ENCODE measurements around the gene COMTD1.
"Not testable (repeated sequence)": the region's sequence is repeated elsewhere in the genome, so short reads cannot be mapped to it uniquely, and the experiment has no call there.

COMTD1 gene

DNA sequence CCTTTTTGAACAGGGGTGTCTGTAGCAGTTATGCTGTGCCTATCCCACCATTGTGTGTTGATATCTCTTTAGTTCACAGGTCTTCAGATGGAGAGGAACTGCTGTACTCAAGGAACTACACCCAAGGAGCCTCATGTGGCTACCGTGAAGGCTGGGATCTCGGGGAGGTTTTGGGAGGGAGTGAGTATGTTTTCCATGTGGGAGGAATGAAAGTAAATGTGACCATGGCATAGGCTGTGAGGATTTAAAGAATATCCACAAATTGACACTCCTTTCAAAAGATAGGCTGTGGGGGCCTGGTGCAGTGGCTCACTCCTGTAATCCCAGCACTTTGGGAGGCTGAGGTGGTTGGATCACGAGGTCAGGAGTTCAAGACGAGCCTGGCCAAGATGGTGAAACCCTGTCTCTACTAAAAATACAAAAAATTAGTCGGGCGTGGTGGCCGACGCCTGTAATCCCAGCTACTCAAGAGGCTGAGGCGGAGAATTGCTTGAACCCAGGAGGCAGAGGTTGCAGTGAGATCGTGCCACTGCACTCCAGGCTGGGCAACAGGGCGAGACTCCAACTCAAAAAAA, 32.6 kb downstream of the COMTD1 start:
- H3K9me3 ChIP-seq (ENCODE audit: control insufficient read depth in 1 of 2, low read length in 2 of 2); H3K36me3 ChIP-seq (ENCODE audit: control insufficient read depth in 1 of 2, insufficient read depth in 2 of 2, low read length in 2 of 2); H3K27me3 ChIP-seq (ENCODE audit: low read depth, low read length); H3K4me3 ChIP-seq (ENCODE audit: low read depth in 1 of 2, low read length in 2 of 2); H3K4me1 ChIP-seq (ENCODE audit: control insufficient read depth in 1 of 2, insufficient read depth in 2 of 2, low read length in 2 of 2): not testable (repeated sequence)
- H3K27ac ChIP-seq (ENCODE audit: low read length): peak overlapping the region; percentile 82

DNA sequence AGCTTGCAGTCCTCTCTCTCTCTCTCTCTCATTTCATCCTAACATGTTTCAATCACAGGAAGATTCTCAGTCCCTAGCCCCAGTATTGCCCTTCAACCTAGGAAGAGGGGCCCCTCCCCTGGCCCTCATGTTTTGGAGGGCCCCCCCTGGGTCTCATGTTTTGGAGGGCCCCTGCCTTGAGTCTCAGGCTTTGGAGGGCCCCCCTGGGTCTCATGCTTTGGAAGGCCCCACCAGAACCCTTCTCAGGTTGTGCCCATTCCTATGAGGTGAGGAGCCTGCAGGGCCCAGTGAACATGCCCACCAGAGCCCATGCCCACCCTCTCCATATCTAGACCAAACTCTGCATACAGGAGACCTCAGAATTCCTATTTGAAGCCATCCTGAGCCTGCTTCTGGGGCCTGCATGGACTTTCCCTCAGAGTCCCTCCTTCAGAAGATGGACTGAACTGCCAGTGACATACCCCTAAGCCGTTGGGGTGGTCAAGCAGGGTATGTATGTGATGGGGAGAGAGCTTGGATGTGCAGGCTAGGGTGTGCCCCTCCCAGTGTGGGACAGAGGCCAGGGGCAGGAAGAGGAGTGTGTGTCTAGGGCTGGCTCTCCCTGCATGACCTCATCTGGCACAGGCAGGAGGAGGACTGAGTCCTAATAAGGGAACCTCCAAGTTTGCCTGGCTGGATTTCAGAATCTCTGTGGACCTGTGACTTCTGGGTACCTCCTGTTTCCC, 33.3 kb downstream of the COMTD1 start:
- no peaks in the 10 kb centered on the region for H3K36me3 ChIP-seq (ENCODE audit: control insufficient read depth in 1 of 2, insufficient read depth in 2 of 2, low read length in 2 of 2)
- H3K4me1 ChIP-seq (ENCODE audit: control insufficient read depth in 1 of 2, insufficient read depth in 2 of 2, low read length in 2 of 2): peaks cover 2 to 5% of the 10 kb centered on the region in 2 donors
- peak overlapping the region; percentile 82 for H3K27ac ChIP-seq (ENCODE audit: low read length)
- H3K9me3 ChIP-seq (ENCODE audit: control insufficient read depth in 1 of 2, low read length in 2 of 2): no peaks in the 10 kb centered on the region
- no peaks in the 10 kb centered on the region for H3K27me3 ChIP-seq (ENCODE audit: low read depth, low read length)
- no peak overlapping the region for H3K4me3 ChIP-seq (ENCODE audit: low read depth in 1 of 2, low read length in 2 of 2)

DNA sequence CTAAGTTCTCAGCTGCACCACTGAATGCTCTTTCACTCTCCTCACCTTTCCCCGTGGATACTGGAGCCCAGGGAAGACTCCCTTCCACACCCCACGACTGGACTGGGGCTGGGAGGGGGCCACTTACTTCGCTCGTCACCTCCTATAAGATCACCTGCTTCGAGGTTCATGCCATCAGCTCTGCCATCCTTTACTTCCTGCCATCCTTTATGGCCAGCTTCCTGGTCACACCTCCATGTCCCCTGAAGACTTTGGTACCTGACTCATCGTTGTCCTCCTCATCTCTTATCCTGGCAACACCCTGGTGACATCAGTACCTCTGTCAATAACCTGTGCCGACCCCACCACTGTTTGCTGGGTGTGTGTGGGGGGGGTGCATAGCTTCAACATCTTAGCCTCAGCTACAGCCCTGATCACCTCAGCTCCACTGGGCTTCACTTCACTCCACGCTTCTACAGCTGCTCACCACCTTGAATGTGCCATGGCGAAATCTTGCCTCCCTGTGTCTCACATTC, 33.9 kb downstream of the COMTD1 start:
- H3K27me3 ChIP-seq (ENCODE audit: low read depth, low read length): no peaks in the 10 kb centered on the region
- no peaks in the 10 kb centered on the region for H3K9me3 ChIP-seq (ENCODE audit: control insufficient read depth in 1 of 2, low read length in 2 of 2)
- H3K4me1 ChIP-seq (ENCODE audit: control insufficient read depth in 1 of 2, insufficient read depth in 2 of 2, low read length in 2 of 2): peaks cover 2 to 5% of the 10 kb centered on the region in 2 donors
- H3K27ac ChIP-seq (ENCODE audit: low read length): peak overlapping the region; percentile 16
- no peaks in the 10 kb centered on the region for H3K36me3 ChIP-seq (ENCODE audit: control insufficient read depth in 1 of 2, insufficient read depth in 2 of 2, low read length in 2 of 2)
- no peak overlapping the region for H3K4me3 ChIP-seq (ENCODE audit: low read depth in 1 of 2, low read length in 2 of 2)

DNA sequence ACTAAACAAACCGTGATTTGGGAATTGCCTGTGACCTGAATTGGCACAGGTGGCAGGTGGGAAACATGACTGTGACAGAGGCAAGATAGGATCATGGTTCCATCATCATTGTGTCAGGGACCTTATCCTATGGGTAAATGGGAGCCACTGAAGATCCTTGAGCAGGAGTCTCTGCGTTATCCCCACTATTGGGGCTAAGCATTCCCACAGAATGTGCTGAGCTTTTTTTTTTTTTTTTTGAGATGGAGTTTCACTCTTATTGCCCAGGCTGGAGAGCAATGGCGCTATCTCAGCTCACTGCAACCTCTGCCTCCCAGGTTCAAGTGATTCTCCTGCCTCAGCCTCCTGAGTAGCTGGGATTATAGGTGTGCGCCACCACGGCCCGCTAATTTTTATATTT, 35.8 kb downstream of the COMTD1 start:
- H3K9me3 ChIP-seq (ENCODE audit: control insufficient read depth in 1 of 2, low read length in 2 of 2); H3K4me1 ChIP-seq (ENCODE audit: control insufficient read depth in 1 of 2, insufficient read depth in 2 of 2, low read length in 2 of 2); H3K36me3 ChIP-seq (ENCODE audit: control insufficient read depth in 1 of 2, insufficient read depth in 2 of 2, low read length in 2 of 2); H3K4me3 ChIP-seq (ENCODE audit: low read depth in 1 of 2, low read length in 2 of 2); H3K27ac ChIP-seq (ENCODE audit: low read length); H3K27me3 ChIP-seq (ENCODE audit: low read depth, low read length): not testable (repeated sequence)

DNA sequence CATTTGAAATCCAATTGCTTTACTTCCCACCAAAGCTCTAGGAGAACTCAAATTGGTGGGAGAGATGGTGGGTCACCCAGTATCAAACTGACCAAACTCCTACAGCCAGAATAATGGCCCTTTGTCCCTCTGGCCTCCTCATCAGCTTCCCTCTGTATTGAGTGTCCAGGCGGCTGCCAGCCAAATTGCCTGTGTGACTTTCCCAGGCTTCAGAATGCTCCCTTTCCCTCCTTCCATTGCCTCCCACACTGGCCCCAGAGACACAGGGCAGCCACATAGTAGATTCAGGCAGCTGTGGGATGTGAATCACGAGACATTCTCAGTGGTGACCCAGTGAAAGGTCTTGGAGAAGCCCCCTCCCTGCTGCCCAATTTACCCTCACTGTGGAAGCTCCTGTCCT, 37.9 kb downstream of the COMTD1 start:
- no peaks in the 10 kb centered on the region for H3K27me3 ChIP-seq (ENCODE audit: low read depth, low read length)
- no peaks in the 10 kb centered on the region for H3K36me3 ChIP-seq (ENCODE audit: control insufficient read depth in 1 of 2, insufficient read depth in 2 of 2, low read length in 2 of 2)
- H3K4me1 ChIP-seq (ENCODE audit: control insufficient read depth in 1 of 2, insufficient read depth in 2 of 2, low read length in 2 of 2): peaks cover under 1 to 5% of the 10 kb centered on the region in 2 donors
- H3K4me3 ChIP-seq (ENCODE audit: low read depth in 1 of 2, low read length in 2 of 2): no peak overlapping the region
- H3K27ac ChIP-seq (ENCODE audit: low read length): no peak overlapping the region
- no peaks in the 10 kb centered on the region for H3K9me3 ChIP-seq (ENCODE audit: control insufficient read depth in 1 of 2, low read length in 2 of 2)

DNA sequence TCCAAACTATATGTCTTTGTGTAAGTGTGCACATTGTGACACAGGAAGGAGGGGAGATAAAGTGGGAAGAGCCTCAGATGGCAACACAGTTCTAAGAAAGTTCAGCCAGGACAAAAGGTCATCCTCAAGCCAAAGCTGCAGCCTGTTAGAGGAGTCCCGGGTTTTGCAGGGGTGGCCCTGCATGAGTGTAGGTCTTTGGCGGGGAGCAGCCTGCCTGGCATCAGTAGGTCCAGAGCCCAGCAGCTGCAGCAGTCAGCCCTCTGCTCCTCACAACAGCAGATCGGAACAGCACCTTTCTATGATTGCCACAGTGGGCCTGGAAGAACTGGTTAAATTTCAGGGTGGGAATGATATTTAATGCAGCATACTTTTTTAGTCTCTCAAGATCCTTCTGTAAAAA, 38.7 kb downstream of the COMTD1 start:
- Histone ChIP-seq H3K4me1 (ENCODE audit: control insufficient read depth in 1 of 2, insufficient read depth in 2 of 2, low read length in 2 of 2) (peaks cover 0 to under 1% of the 10 kb centered on the region in 2 donors), H3K36me3 (ENCODE audit: control insufficient read depth in 1 of 2, insufficient read depth in 2 of 2, low read length in 2 of 2) (no peaks in the 10 kb centered on the region), H3K27me3 (ENCODE audit: low read depth, low read length) (no peaks in the 10 kb centered on the region), H3K9me3 (ENCODE audit: control insufficient read depth in 1 of 2, low read length in 2 of 2) (no peaks in the 10 kb centered on the region), H3K4me3 (ENCODE audit: low read depth in 1 of 2, low read length in 2 of 2) (no peak overlapping the region), H3K27ac (ENCODE audit: low read length) (no peak overlapping the region)

DNA sequence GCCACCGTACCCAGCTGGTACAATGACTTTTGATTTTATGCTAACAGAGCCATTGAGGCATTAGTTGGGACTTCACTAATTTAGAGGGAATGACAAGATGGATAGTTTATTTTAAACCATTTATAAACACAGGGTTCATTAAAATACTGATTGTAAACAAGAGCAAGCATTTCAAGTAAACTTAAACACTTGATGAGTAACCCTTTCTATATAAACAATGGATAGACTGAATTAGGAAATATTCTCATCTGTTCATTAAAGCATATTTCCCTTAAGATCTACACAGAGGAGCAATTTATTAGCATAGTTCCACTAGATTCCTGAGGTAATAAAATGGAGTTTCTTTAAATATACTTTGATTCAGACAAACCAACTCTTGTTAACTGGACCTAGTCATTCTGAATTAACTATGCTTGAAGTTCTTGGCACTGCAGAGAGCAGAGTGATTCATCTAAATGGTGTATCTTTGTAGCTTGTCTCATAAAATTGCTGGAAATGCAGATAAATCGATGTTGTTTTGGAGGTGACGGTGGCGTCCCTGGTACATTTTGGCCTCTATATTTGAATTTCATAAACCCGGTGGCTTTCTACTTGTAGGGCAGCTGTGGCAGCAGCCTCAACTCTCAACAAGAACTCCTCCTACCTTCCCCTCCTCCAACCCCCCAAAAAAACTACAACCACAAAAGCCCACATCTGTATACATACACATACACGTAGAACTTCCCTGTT, 40.6 kb downstream of the COMTD1 start:
- H3K27ac ChIP-seq (ENCODE audit: low read length): peak overlapping the region; percentile 49

DNA sequence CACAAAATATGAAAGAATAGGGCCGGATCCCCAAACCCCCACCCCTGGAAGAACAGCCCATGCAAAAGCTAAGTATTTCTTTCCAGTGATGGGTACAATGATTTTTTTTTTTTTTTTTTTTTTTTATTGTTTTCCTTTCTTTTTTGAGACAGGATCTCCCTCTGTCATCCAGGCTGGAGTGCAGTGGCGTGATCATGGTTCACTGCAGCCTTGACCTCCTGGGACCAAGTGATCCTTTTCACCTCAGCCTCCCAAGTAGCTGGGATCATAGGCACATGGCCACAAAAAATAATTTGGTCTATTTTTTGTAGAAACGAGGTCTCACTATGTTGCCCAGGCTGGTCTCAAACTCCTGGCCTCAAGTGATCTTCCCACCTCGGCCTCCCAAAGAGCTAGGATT, 41.1 kb downstream of the COMTD1 start:
- H3K36me3 ChIP-seq (ENCODE audit: control insufficient read depth in 1 of 2, insufficient read depth in 2 of 2, low read length in 2 of 2); H3K4me3 ChIP-seq (ENCODE audit: low read depth in 1 of 2, low read length in 2 of 2); H3K27me3 ChIP-seq (ENCODE audit: low read depth, low read length); H3K4me1 ChIP-seq (ENCODE audit: control insufficient read depth in 1 of 2, insufficient read depth in 2 of 2, low read length in 2 of 2); H3K27ac ChIP-seq (ENCODE audit: low read length); H3K9me3 ChIP-seq (ENCODE audit: control insufficient read depth in 1 of 2, low read length in 2 of 2): not testable (repeated sequence)

More for the DNA sequence above, 40.6 kb downstream of the COMTD1 start:
- Histone ChIP-seq H3K4me1 (ENCODE audit: control insufficient read depth in 1 of 2, insufficient read depth in 2 of 2, low read length in 2 of 2) (peaks cover 0 to 8% of the 10 kb centered on the region in 2 donors), H3K27me3 (ENCODE audit: low read depth, low read length) (no peaks in the 10 kb centered on the region), H3K9me3 (ENCODE audit: control insufficient read depth in 1 of 2, low read length in 2 of 2) (no peaks in the 10 kb centered on the region), H3K4me3 (ENCODE audit: low read depth in 1 of 2, low read length in 2 of 2) (no peak overlapping the region), H3K36me3 (ENCODE audit: control insufficient read depth in 1 of 2, insufficient read depth in 2 of 2, low read length in 2 of 2) (no peaks in the 10 kb centered on the region)

DNA sequence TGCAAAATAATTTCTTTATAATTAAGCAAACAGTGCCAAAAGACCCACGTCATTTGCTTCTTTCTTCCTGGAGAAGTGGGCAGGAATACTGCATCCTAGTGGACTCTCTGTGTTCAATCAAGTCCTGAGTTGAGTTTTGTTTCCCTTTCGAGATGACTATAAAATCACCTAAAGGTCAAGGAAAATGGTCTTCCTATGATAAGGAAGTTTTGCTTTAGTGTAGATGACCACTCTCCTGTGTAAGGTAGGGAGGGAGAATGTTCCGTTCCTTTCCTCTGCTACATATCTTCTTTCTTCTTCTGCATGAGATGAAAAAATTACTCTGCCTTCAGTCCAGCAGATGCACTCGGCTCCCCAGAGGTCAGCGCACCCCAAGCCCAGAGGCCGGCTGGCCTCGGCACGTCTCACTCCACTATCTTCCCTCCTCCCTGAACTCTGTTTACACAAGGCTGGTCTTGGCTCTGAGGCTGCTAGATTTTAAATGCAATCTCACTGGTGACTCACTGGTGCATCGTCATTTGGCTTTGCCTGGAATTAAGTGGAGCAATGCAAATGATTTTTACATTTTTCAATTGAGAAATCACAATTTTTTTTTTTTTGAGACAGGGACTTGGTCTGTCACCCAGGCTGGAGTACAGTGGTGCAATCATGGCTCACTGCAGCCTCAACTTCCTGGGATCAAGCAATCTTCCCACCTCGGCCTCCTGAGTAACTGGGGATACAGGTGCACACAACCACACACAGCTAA, 43.8 kb downstream of the COMTD1 start:
- no peaks in the 10 kb centered on the region for H3K9me3 ChIP-seq (ENCODE audit: control insufficient read depth in 1 of 2, low read length in 2 of 2)
- H3K27ac ChIP-seq (ENCODE audit: low read length): peak overlapping the region; percentile 46
- no peaks in the 10 kb centered on the region for H3K36me3 ChIP-seq (ENCODE audit: control insufficient read depth in 1 of 2, insufficient read depth in 2 of 2, low read length in 2 of 2)
- H3K4me1 ChIP-seq (ENCODE audit: control insufficient read depth in 1 of 2, insufficient read depth in 2 of 2, low read length in 2 of 2): peaks cover 0 to 8% of the 10 kb centered on the region in 2 donors
- no peaks in the 10 kb centered on the region for H3K27me3 ChIP-seq (ENCODE audit: low read depth, low read length)
- H3K4me3 ChIP-seq (ENCODE audit: low read depth in 1 of 2, low read length in 2 of 2): no peak overlapping the region

DNA sequence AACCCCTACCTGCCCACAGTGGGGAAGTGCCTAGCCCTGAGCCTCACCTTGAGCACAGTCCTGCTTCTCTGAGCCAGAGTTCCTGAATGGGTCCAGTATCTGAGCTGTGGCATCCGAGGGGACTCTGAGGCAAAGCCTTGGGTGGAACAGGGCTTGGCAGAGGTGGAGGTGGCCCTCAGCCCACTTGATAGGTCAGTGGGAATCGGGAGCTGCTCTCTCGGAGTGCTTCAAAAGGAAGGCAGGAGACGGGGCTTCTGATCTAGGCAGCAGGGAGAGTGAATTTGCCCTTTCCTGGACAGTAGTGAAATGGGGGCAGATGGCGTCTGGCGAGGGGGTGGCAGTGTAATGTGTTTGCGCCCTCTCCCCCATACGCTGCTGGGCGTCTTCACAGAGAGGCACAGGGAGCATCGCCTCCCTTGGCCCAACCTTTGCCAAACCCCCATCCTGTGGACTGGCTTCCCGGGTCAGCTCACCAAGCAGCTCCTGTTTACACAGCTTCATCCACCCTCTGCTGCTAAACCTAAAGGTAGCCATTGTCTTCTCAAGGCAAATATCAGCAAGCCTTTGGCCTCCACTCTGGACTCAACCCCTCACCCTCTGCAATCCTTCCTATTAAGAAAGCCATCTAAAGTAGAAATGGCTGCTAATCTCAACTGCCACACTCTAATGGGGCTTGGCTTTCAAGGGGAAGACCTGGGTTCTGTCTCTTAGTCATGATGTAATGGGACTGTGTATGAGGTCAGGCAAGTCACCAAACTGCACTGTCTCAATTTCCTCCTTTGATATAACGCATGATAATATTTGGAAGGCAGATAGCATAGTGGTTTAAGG, 46.3 kb downstream of the COMTD1 start:
- peaks cover 0 to 8% of the 10 kb centered on the region in 2 donors for H3K4me1 ChIP-seq (ENCODE audit: control insufficient read depth in 1 of 2, insufficient read depth in 2 of 2, low read length in 2 of 2)
- H3K36me3 ChIP-seq (ENCODE audit: control insufficient read depth in 1 of 2, insufficient read depth in 2 of 2, low read length in 2 of 2): no peaks in the 10 kb centered on the region
- H3K27ac ChIP-seq (ENCODE audit: low read length): no peak overlapping the region
- no peaks in the 10 kb centered on the region for H3K9me3 ChIP-seq (ENCODE audit: control insufficient read depth in 1 of 2, low read length in 2 of 2)
- no peaks in the 10 kb centered on the region for H3K27me3 ChIP-seq (ENCODE audit: low read depth, low read length)
- H3K4me3 ChIP-seq (ENCODE audit: low read depth in 1 of 2, low read length in 2 of 2): no peak overlapping the region

Data from muscle layer of duodenum (tissue), 2 donors.